Retinal pigment epithelial cell (primary cell): ENCODE measurements around the gene PIK3C2G.

Source experiments
- DNase-seq: peaks from one replicate; pipeline ENCODE4 v3.0.0-alpha.2; 2010; ENCODE audit warnings: low read depth
- H3K4me3 ChIP-seq: 2 replicates; pipeline ENCODE4 v1.5.1; 2011; ENCODE audit warnings: mild to moderate bottlenecking, low read length, control low read depth, moderate library complexity
- TF ChIP-seq, protein P1 (sequence below): conservative IDR thresholded peaks from 2 replicates; pipeline ENCODE4 v1.5.1; 2011; ENCODE audit warnings: low read depth, low read length, control low read depth, inconsistent platforms

Gene PIK3C2G

DNA sequence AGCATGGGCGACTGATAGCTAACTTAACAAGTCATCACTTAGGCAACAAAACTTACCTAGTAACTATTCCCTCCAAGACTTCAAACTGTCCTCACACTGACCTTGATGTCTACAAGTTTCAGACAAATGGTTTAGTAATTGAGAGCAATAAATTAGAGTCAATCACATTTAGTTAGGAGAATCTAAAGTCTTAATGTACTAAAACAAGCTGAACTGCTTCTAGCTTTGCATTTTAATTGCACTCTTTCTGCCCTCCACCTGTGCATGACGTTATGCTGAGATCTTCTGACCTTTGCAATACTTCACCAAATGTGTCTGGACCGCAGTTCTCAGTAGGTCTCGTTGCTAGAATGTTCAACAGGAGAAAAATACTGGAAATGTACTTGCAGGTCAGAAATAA is 158.0 kb downstream of the PIK3C2G start:
- H3K4me3 ChIP-seq: no peak overlapping the region
- TF ChIP-seq, protein P1, sequence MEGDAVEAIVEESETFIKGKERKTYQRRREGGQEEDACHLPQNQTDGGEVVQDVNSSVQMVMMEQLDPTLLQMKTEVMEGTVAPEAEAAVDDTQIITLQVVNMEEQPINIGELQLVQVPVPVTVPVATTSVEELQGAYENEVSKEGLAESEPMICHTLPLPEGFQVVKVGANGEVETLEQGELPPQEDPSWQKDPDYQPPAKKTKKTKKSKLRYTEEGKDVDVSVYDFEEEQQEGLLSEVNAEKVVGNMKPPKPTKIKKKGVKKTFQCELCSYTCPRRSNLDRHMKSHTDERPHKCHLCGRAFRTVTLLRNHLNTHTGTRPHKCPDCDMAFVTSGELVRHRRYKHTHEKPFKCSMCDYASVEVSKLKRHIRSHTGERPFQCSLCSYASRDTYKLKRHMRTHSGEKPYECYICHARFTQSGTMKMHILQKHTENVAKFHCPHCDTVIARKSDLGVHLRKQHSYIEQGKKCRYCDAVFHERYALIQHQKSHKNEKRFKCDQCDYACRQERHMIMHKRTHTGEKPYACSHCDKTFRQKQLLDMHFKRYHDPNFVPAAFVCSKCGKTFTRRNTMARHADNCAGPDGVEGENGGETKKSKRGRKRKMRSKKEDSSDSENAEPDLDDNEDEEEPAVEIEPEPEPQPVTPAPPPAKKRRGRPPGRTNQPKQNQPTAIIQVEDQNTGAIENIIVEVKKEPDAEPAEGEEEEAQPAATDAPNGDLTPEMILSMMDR: no peak
- no peak for DNase-seq

DNA sequence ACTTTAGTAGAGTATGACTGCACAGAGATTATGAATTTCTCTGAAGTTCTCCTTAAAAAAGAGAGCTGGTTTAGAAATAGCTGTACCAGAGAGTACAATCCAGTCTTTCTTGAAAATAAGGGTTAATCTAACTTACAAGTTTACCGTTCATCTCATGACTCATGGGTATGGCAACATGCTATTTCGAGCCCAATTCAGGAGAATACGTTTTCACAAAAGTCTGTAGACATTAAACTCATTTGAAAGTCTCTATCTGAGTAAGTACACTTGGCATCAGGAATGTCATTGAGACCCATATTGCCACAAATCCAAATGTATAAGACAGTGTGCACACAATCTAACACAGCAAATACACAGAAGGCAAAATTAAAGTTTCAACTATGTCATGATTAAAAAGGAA is 160.5 kb downstream of the PIK3C2G start:
- no peak overlapping the region for H3K4me3 ChIP-seq
- TF ChIP-seq, protein P1: no peak
- peak; percentile 48 for DNase-seq

DNA sequence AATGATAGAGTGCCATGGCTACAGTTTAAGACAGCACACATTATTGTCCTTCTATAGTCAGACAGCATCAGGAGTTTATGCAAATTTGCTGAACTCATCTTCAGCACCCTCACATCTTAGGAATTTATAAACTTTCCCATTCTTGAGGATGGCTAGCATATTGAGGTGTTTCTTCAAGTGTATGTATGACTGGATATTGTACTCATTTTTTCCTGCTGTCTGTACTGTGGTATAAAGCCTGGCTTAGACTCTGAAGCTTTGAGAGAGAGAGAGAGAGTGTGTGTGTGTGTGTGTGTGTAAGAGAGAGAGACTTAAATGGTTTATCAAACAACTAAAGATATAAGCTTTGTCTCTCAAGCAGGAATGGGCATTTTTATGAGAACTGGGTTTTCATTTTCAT is 161.6 kb downstream of the PIK3C2G start:
- TF ChIP-seq, protein P1: no peak
- DNase-seq: no peak

DNA sequence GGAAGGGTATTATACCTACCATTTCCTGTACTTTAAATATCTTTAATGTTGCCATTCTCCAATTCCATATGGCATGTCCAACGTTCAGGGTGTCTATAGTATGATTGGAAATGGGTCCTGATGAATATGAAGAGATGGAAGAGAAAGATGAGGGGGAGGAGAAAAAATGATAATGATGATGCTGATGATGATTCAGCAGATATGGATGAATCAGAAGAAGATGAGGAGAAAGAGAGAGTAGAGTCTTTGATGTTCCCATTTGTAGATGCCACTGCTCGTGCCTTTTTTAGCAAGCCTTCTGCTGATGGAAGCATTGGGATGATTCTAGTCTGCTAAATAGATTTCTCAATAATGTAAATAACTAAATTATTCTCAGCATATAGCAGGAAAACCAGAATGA is 163.5 kb downstream of the PIK3C2G start:
- H3K4me3 ChIP-seq: no peak overlapping the region
- TF ChIP-seq, protein P1: no peak
- no peak for DNase-seq

More for the DNA sequence above, 161.6 kb downstream of the PIK3C2G start:
- no peak overlapping the region for H3K4me3 ChIP-seq

GRCh38 chr12:18427520-18427919 is 166.2 kb downstream of the PIK3C2G start:
- no peak overlapping the region for H3K4me3 ChIP-seq
- TF ChIP-seq, protein P1: no peak
- DNase-seq: no peak

GRCh38 chr12:18428416-18428815 is 167.1 kb downstream of the PIK3C2G start:
- H3K4me3 ChIP-seq: no peak overlapping the region
- DNase-seq: no peak
- TF ChIP-seq, protein P1: no peak

DNA sequence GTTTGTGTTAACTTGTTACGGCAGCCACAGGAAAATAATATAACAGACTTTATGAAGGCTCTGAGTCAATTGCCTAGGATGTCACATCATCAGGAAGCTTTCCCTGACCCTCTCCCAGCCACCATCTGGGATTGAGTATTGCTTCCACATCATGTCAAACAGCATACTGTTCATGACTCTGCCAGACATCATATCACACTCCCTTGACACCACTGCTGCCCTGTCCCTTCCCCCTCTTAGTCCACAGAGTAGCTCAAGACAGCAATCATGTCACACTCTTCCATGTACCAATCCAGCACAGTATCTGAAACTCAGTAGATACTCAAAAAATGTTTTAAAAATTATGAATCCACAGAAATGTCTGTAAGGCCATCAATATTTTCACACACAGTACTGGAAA is 168.0 kb downstream of the PIK3C2G start:
- TF ChIP-seq, protein P1: no peak
- DNase-seq: no peak
- H3K4me3 ChIP-seq: no peak overlapping the region
